ENCODE results near the gene TST. TPM values are rescaled to one million over a fixed set of nuclear protein-coding genes. Genes with fewer than 3 reads are reported as not detected.

TST gene
- total RNA-seq, 1 experiment from 2014 or later = 52.2 TPM

DNA sequence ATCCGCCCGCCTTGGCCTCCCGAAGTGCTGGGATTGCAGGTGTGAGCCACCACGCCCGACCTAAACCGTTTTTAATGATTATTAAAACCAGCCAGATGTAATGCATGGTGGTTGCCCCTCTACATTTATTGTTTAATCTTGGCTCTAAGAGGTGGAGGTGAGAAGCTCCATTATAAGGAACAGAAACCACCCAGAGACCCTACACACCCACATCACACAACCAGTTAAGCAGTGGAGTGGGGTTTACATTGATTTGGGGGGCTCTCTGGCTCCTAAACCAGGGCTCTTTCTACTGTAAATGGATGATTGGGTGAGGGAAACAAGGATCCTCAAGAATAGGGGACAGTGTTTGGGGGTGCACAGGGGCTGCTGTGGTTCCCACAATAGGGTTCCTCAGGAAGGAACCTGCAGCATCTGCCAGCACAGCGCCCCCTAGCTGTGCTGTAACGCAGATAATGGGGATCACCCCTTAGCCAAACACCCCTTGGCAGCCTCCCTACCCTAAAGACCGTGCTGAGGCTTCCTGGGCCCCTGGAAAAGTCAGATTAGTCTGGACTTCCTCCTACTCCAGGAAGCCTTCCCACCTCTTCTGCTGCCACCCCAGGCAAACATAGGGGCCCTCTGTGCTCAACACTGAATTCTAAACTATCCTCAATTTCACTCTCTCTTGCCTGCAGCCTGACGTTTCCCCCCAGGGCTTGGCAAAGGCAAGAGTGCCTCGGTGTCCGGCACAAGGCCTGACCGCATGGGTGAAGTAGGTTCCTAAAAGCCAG lies 2.6 kb upstream of the TST start:
- Mint-ChIP-seq H3K27me3 (ENCODE audit: unreplicated experiment) (no peaks in the 10 kb centered on the region), H3K36me3 (ENCODE audit: insufficient read depth, unreplicated experiment) (peaks cover 73% of the 10 kb centered on the region), H3K4me1 (ENCODE audit: low read depth, unreplicated experiment) (peaks cover 34% of the 10 kb centered on the region), H3K4me3 (ENCODE audit: low read depth, unreplicated experiment) (peak overlapping the region; percentile 49), H3K27ac (ENCODE audit: unreplicated experiment) (peak overlapping the region; percentile 50), H3K9me3 (ENCODE audit: low read depth, unreplicated experiment) (no peaks in the 10 kb centered on the region)
- no TSS peak for BruUV-seq (replicated peaks)
- TF ChIP-seq, protein P1, sequence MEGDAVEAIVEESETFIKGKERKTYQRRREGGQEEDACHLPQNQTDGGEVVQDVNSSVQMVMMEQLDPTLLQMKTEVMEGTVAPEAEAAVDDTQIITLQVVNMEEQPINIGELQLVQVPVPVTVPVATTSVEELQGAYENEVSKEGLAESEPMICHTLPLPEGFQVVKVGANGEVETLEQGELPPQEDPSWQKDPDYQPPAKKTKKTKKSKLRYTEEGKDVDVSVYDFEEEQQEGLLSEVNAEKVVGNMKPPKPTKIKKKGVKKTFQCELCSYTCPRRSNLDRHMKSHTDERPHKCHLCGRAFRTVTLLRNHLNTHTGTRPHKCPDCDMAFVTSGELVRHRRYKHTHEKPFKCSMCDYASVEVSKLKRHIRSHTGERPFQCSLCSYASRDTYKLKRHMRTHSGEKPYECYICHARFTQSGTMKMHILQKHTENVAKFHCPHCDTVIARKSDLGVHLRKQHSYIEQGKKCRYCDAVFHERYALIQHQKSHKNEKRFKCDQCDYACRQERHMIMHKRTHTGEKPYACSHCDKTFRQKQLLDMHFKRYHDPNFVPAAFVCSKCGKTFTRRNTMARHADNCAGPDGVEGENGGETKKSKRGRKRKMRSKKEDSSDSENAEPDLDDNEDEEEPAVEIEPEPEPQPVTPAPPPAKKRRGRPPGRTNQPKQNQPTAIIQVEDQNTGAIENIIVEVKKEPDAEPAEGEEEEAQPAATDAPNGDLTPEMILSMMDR (IDR thresholded peaks at IDR 0.05; ENCODE audit: unreplicated experiment) = peak; percentile 79
- intact Hi-C loops (cut with micrococcal nuclease; ENCODE audit: unreplicated experiment) = no loop called here
- CTCF ChIA-PET = interaction anchor here (0.6 to 2.7 kb wide), 4 partner anchors 8 to 28 kb away, joined by 3 to 12 read pairs (median 4); no protein-coding TSS in a partner anchor
- DNase-seq = peak; percentile 43

DNA sequence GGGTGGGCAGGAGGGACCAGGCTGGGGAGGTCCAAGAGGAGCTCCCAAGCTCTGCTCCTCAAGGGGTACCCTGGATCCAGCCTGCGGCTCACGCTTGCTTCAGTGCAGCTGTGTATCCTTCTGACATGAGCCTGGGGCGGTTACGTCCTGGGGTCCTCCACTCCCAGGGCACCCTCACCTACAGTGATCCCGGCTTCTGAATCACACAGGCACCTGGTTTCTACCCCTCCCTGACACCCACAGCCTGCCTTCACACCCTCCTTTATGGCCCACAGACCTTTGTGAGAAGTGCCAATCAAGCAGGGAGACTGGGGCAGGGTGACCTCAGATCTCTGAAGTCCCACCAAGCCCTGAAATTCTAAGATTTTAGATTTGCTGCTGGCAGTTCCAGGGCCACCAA lies 1.8 kb upstream of the TST start:
- TF ChIP-seq, protein P1 (IDR thresholded peaks at IDR 0.05; ENCODE audit: unreplicated experiment) = no peak
- no peak for DNase-seq
- Mint-ChIP-seq H3K27ac (ENCODE audit: unreplicated experiment) (no peak overlapping the region), H3K4me1 (ENCODE audit: low read depth, unreplicated experiment) (peaks cover 40% of the 10 kb centered on the region), H3K36me3 (ENCODE audit: insufficient read depth, unreplicated experiment) (peaks cover 73% of the 10 kb centered on the region), H3K27me3 (ENCODE audit: unreplicated experiment) (no peaks in the 10 kb centered on the region), H3K9me3 (ENCODE audit: low read depth, unreplicated experiment) (no peaks in the 10 kb centered on the region), H3K4me3 (ENCODE audit: low read depth, unreplicated experiment) (peak overlapping the region; percentile 95)
- BruUV-seq (replicated peaks) = no TSS peak
- intact Hi-C loops (cut with micrococcal nuclease; ENCODE audit: unreplicated experiment) = no loop called here
- CTCF ChIA-PET = interaction anchor here (1.1 to 2.7 kb wide), 3 partner anchors 11 to 165 kb away, joined by 3 to 12 read pairs (median 3); no protein-coding TSS in a partner anchor

DNA sequence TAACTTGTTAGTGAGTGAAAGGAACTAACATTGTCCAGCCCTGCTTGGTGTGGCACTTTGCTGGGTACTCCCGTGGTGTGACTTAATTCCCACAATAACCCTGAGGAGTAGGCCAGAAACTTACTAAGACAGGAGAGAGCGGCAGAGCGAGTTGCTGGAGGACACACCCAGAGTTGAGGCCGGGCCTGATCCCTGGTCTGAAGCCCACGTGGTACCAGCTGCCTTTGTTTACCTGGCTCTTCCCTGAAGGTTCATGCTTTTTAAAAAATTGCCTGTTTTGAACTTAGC lies 889 bp upstream of the TST start:
- no peaks in the 10 kb centered on the region for H3K27me3 Mint-ChIP-seq (ENCODE audit: unreplicated experiment)
- intact Hi-C loops (cut with micrococcal nuclease; ENCODE audit: unreplicated experiment) = no loop called here
- DNase-seq = no peak
- H3K9me3 Mint-ChIP-seq (ENCODE audit: low read depth, unreplicated experiment) = no peaks in the 10 kb centered on the region
- H3K27ac Mint-ChIP-seq (ENCODE audit: unreplicated experiment) = peak overlapping the region; percentile 74
- H3K4me3 Mint-ChIP-seq (ENCODE audit: low read depth, unreplicated experiment) = peak overlapping the region; percentile 95
- H3K4me1 Mint-ChIP-seq (ENCODE audit: low read depth, unreplicated experiment) = peaks cover 44% of the 10 kb centered on the region
- no TSS peak for BruUV-seq (replicated peaks)
- TF ChIP-seq, protein P1 (IDR thresholded peaks at IDR 0.05; ENCODE audit: unreplicated experiment) = no peak
- peaks cover 70% of the 10 kb centered on the region for H3K36me3 Mint-ChIP-seq (ENCODE audit: insufficient read depth, unreplicated experiment)
- CTCF ChIA-PET = interaction anchor here (0.6 to 2.7 kb wide), 4 partner anchors 12 to 164 kb away, joined by 3 to 12 read pairs (median 4); partner anchors contain the start of gene KCTD17

DNA sequence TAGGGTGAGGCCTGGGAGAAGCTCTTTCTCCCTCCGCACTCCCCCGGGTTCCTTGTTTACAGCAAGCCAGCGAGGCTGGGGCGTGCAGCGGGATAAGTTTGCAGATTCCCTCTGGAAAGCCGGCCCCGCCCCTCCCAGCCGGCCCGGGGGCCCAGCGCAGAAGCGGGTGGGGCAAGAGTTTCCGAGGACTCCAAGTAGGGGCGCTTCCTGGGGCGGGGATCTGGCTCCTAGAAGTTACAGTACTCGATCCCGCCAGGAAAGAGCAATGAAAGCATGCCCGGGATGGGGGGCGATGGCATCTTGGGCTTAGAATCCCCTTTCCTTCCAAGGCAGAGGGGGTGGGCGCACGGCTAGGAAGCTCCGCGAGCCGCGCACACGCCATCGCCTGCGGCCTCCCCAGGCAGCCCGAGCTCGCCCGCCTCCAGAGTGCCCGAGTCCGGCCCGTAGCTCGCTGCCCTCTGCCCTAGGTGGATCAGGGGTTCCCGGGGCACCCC lies 385 bp downstream of the TST start:
- BruUV-seq (replicated peaks) = TSS peak; percentile 28
- TF ChIP-seq, protein P1 (IDR thresholded peaks at IDR 0.05; ENCODE audit: unreplicated experiment) = no peak
- intact Hi-C loops (cut with micrococcal nuclease; ENCODE audit: unreplicated experiment) = no loop called here
- Mint-ChIP-seq H3K4me3 (ENCODE audit: low read depth, unreplicated experiment) (peak overlapping the region; percentile 95), H3K36me3 (ENCODE audit: insufficient read depth, unreplicated experiment) (peaks cover 63% of the 10 kb centered on the region), H3K27me3 (ENCODE audit: unreplicated experiment) (no peaks in the 10 kb centered on the region), H3K9me3 (ENCODE audit: low read depth, unreplicated experiment) (no peaks in the 10 kb centered on the region), H3K27ac (ENCODE audit: unreplicated experiment) (peak overlapping the region; percentile 27), H3K4me1 (ENCODE audit: low read depth, unreplicated experiment) (peaks cover 43% of the 10 kb centered on the region)
- DNase-seq = peak; percentile 56
- CTCF ChIA-PET = interaction anchor here (0.8 to 1.6 kb wide), 5 partner anchors 10 to 163 kb away, joined by 3 to 11 read pairs (median 3); no protein-coding TSS in a partner anchor

Measured in Calu3 (cell line).